NCI-H2227 (cell line): ENCODE results near the gene TPK1.

Source experiments
- DNase-seq: peaks from one replicate; lab custom pipeline; 2025; ENCODE audit not compliant: unreplicated experiment; lab: John Stamatoyannopoulos, UW

The TPK1 gene

GRCh38 chr7:144534196-144534595 is 301.7 kb downstream of the TPK1 start:
- no peak for DNase-seq

- DNase-seq, result no peak
Observed at GRCh38 chr7:144531181-144531580, 304.7 kb downstream of the TPK1 start.

GRCh38 chr7:144529269-144529926 is 306.5 kb downstream of the TPK1 start:
- no peak for DNase-seq

GRCh38 chr7:144528536-144529045 is 307.3 kb downstream of the TPK1 start:
- DNase-seq, result no peak

- DNase-seq, result no peak
Observed at GRCh38 chr7:144527051-144527471, 308.8 kb downstream of the TPK1 start.

GRCh38 chr7:144525956-144526355 is 309.9 kb downstream of the TPK1 start:
- no peak for DNase-seq

- DNase-seq, result no peak
Observed at GRCh38 chr7:144524271-144524670, 311.6 kb downstream of the TPK1 start.

GRCh38 chr7:144523621-144524020 is 312.2 kb downstream of the TPK1 start:
- no peak for DNase-seq

GRCh38 chr7:144519925-144520324 is 315.9 kb downstream of the TPK1 start:
- no peak for DNase-seq

- DNase-seq, result no peak
Observed at GRCh38 chr7:144518360-144518759, 317.5 kb downstream of the TPK1 start.

GRCh38 chr7:144517749-144518148 is 318.1 kb downstream of the TPK1 start:
- no peak for DNase-seq

- no peak for DNase-seq
Observed at GRCh38 chr7:144516729-144517525, 318.9 kb downstream of the TPK1 start.

GRCh38 chr7:144513334-144513733 is 322.5 kb downstream of the TPK1 start:
- no peak for DNase-seq

- DNase-seq, result no peak
Observed at GRCh38 chr7:144510621-144511020, 325.2 kb downstream of the TPK1 start.

- no peak for DNase-seq
Observed at GRCh38 chr7:144508702-144509101, 327.2 kb downstream of the TPK1 start.

- DNase-seq, result no peak
Observed at GRCh38 chr7:144503215-144503614, 332.6 kb downstream of the TPK1 start.

GRCh38 chr7:144500225-144500624 is 335.6 kb downstream of the TPK1 start:
- no peak for DNase-seq

GRCh38 chr7:144497282-144497681 is 338.6 kb downstream of the TPK1 start:
- no peak for DNase-seq

- DNase-seq, result no peak
Observed at GRCh38 chr7:144494355-144494754, 341.5 kb downstream of the TPK1 start.

- DNase-seq, result no peak
Observed at GRCh38 chr7:144489504-144489903, 346.3 kb downstream of the TPK1 start.

- no peak for DNase-seq
Observed at GRCh38 chr7:144488977-144489376, 346.9 kb downstream of the TPK1 start.

GRCh38 chr7:144487901-144488300 is 348.0 kb downstream of the TPK1 start:
- DNase-seq, result no peak
